Neural crest cell (in vitro differentiated cells): Measurements from ENCODE around the gene C1QTNF8. TPM values are rescaled to one million over a fixed set of nuclear protein-coding genes. Genes with fewer than 3 reads are reported as not detected.

Source experiments
- DNase-seq: peaks from one replicate; pipeline ENCODE4 v3.0.0; 2021; ENCODE audit warnings: low read depth, mixed read lengths, low spot score
- H3K27ac Mint-ChIP-seq: one replicate; pipeline ENCODE4 v1.8.0; 2021; ENCODE audit warnings: mild to moderate bottlenecking, mixed read lengths; ENCODE audit not compliant: unreplicated experiment
- H3K27me3 Mint-ChIP-seq: 2 replicates; pipeline ENCODE4 v1.8.0; 2021; ENCODE audit warnings: low read depth, mild to moderate bottlenecking, mixed read lengths
- H3K36me3 Mint-ChIP-seq: 2 replicates; pipeline ENCODE4 v1.8.0; 2021; ENCODE audit warnings: low read depth, mild to moderate bottlenecking, mixed read lengths
- H3K4me1 Mint-ChIP-seq: 2 replicates; pipeline ENCODE4 v1.8.0; 2021; ENCODE audit warnings: mixed read lengths
- H3K4me3 Mint-ChIP-seq: one replicate; pipeline ENCODE4 v1.8.0; 2021; ENCODE audit warnings: mild to moderate bottlenecking, mixed read lengths
- H3K9me3 Mint-ChIP-seq: 2 replicates; pipeline ENCODE4 v1.8.0; 2021; ENCODE audit warnings: mixed read lengths
- CTCF ChIP-seq: fragments of 200-600 bp; sonication (generic); conservative IDR thresholded peaks from 2 replicates; pipeline ENCODE4 v1.5.0; 2021; ENCODE audit warnings: antibody characterized with exemption, mild to moderate bottlenecking
- total RNA-seq: library from RNA; stranded (reverse); gene quantifications from 2 replicates; pipeline ENCODE4 v1.2.1, GENCODE V29; 2021

The C1QTNF8 gene
- total RNA-seq, 1 donor from 2014 or later = 0.19 TPM

DNA sequence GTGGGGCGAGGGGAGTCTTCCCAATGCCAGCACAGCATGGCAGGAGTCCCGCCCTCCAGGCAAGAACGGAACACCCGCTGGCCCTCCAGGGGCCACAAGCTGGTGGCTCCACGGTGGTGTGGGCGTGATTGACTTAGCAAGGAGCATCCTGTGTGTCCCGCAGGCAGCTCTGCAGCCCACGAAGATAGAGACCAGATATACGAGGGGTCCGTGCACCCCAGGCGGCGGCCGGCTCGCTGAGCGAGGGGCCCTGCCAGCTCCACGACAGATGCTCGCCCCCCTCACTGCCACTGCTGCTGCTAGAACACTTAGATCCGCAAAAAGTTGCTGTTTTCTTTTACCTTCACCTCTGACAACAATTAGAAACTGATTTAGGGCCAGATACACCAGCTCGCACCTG lies 46.9 kb upstream of the C1QTNF8 start:
- Mint-ChIP-seq H3K36me3 (no peaks in the 10 kb centered on the region), H3K27me3 (peaks cover 2% of the 10 kb centered on the region), H3K9me3 (no peaks in the 10 kb centered on the region), H3K4me3 (no peak overlapping the region), H3K4me1 (peaks cover 4% of the 10 kb centered on the region), H3K27ac (no peak overlapping the region)
- no peak for TF ChIP-seq CTCF
- DNase-seq = no peak

DNA sequence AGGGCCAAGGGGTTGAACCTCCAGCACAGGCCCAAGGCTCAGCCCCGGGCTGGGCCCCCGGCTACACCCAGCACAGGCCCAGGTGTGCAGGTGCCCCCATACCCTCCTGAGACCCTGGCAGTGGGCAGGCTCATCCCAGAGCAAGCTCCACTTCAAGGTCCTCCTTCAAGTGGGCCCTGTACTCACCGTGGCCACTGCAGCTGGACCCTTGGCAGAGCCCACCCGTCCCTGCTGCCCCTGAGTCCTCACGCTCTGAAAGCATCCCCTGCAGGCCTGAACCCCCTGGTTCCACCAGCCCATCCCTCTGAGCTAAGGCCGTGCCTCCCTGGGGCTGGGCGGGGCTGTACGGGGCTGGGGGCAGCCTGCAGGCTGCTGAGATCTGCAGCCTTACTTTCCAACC lies 45.7 kb upstream of the C1QTNF8 start:
- TF ChIP-seq CTCF = no peak
- H3K4me3 Mint-ChIP-seq = no peak overlapping the region
- no peak overlapping the region for H3K27ac Mint-ChIP-seq
- DNase-seq = no peak
- H3K4me1 Mint-ChIP-seq = peaks cover 4% of the 10 kb centered on the region
- H3K9me3 Mint-ChIP-seq = no peaks in the 10 kb centered on the region
- H3K36me3 Mint-ChIP-seq = no peaks in the 10 kb centered on the region
- no peaks in the 10 kb centered on the region for H3K27me3 Mint-ChIP-seq

DNA sequence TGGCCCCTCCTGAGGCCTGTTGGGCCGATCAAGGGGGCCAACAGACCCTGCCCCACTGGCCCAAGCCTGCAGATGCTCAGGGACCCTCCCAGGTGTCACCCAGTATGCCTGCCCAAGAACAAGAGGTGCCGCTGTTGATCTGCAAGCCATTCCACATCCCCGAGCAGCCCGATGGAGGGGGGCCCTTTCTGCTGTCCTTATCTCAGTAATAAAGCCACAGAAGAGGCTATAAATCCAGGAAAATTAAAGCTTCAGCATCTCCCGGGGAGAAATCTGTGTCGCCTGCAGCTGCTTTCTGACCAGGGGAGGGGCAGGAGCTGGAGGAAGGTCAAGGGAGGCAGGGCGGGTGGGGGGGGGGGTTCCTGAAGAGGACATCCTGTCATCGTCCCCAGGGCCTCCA lies 45.1 kb upstream of the C1QTNF8 start:
- Mint-ChIP-seq H3K4me3 (no peak overlapping the region), H3K4me1 (peaks cover 4% of the 10 kb centered on the region), H3K27ac (no peak overlapping the region), H3K9me3 (no peaks in the 10 kb centered on the region), H3K36me3 (no peaks in the 10 kb centered on the region), H3K27me3 (no peaks in the 10 kb centered on the region)
- no peak for DNase-seq
- TF ChIP-seq CTCF = no peak

DNA sequence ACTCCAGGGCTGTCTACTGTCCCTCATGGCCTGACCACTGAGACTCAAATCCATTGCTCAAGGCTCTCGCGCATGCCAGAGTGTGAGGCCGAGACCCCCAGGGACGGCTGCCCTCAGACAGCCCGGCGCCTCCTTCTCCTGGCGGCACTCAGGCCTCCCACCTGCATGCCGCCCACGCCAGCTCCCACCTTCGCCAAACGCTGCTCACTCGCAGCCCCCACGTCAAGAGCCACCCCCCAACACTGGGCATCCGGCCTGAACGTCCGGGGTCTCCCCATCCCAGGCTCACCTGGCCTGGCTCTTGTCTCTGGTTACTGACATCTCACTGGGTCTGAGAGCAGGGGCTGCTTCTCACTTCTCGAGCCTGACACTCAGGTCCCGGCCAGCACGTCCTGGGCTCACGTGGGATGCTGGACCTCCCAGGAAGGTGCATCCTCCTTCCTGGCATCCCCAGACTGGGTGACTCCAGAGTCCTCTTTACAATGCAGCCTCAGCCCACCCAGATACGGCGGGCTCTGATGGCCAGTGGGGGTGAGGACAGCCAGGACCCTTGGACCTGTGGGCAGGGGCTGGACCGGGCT lies 44.6 kb upstream of the C1QTNF8 start:
- Mint-ChIP-seq H3K9me3 (no peaks in the 10 kb centered on the region), H3K36me3 (no peaks in the 10 kb centered on the region), H3K4me1 (peaks cover 4% of the 10 kb centered on the region), H3K27ac (no peak overlapping the region), H3K4me3 (no peak overlapping the region), H3K27me3 (no peaks in the 10 kb centered on the region)
- DNase-seq = no peak
- TF ChIP-seq CTCF = no peak

- H3K27ac Mint-ChIP-seq = no peak overlapping the region
- no peak overlapping the region for H3K4me3 Mint-ChIP-seq
- no peaks in the 10 kb centered on the region for H3K4me1 Mint-ChIP-seq
- no peak for TF ChIP-seq CTCF
- no peaks in the 10 kb centered on the region for H3K9me3 Mint-ChIP-seq
- DNase-seq = no peak
- no peaks in the 10 kb centered on the region for H3K36me3 Mint-ChIP-seq
- H3K27me3 Mint-ChIP-seq = no peaks in the 10 kb centered on the region
Observed at GRCh38 chr16:1137604-1138003, 41.6 kb upstream of the C1QTNF8 start.

- DNase-seq = no peak
- Mint-ChIP-seq H3K9me3 (no peaks in the 10 kb centered on the region), H3K27me3 (no peaks in the 10 kb centered on the region), H3K27ac (no peak overlapping the region), H3K4me1 (no peaks in the 10 kb centered on the region), H3K36me3 (no peaks in the 10 kb centered on the region), H3K4me3 (no peak overlapping the region)
- TF ChIP-seq CTCF = no peak
Observed at GRCh38 chr16:1135459-1135825, 39.4 kb upstream of the C1QTNF8 start.
